SH-SY5Y (cell line): ENCODE results near the gene UBE3B.

ENCODE experiments used
- GATA2 ChIP-seq: IDR thresholded peaks from 2 replicates; pipeline ENCODE4 v1.6.1; 2011; ENCODE audit warnings: mild to moderate bottlenecking, low read depth, low read length
- GATA3 ChIP-seq: IDR thresholded peaks from 2 replicates; pipeline ENCODE4 v1.6.1; 2011; ENCODE audit warnings: low read depth, mild to moderate bottlenecking, low read length, moderate library complexity

DNA sequence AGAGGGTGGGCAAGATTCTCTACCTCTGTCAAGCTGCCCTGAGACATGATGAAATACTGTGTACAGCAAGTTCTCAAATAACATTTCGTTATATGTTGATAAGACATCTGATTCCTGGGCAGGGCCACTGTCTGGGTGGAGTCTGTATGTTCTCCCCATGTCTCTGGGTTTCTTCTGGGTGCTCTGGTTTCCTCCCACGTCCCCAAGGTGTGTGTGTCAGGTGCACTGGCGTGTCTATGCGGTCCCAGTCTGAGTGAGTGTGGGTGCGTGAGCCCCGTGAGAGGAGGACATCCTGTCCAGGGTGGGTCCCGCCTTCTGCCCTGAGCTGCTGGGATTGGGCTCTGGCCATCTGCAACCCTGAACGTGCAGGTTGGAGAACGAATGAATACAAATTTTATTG is 30.0 kb upstream of the UBE3B start:
- no peak for TF ChIP-seq GATA2
- TF ChIP-seq GATA3, result no peak
